Lower leg skin (tissue), 3 donors: ENCODE data around the gene FUCA1.

Experiments
- CTCF ChIP-seq, 3 donors: fragments of 450-650 bp; IDR thresholded peaks; one replicate each; pipeline ENCODE4 v1.5.1; 2016; ENCODE audit warnings: antibody characterized with exemption in 3 of 3, mild to moderate bottlenecking in 3 of 3, moderate library complexity in 2 of 3
- POLR2A ChIP-seq, 2 donors: fragments of 450-650 bp; IDR thresholded peaks; one replicate each; pipeline ENCODE4 v1.6.1; 2016 to 2017; ENCODE audit warnings: antibody characterized with exemption in 2 of 2, mild to moderate bottlenecking in 1 of 2, moderate library complexity in 1 of 2

- TF ChIP-seq CTCF (IDR thresholded peaks at IDR 0.05) (no peak), POLR2A (IDR thresholded peaks at IDR 0.05) (no peak)
These were observed 43.4 kb downstream of the FUCA1 start for GRCh38 chr1:23824711-23825075.
